T-helper 2 cell (primary cell): ENCODE measurements around the gene SELPLG.
"Not testable (repeated sequence)": the region's sequence is repeated elsewhere in the genome, so short reads cannot be mapped to it uniquely, and the experiment has no call there.

Experiments used
- DNase-seq, 5 experiments: peaks; one replicate each; pipeline versions ENCODE4 v3.0.0 to v3.0.0-alpha.2; 2012 to 2022

Gene SELPLG

GRCh38 chr12:108586306-108586705 lies 47.4 kb downstream of the SELPLG start:
- DNase-seq: no peak

- DNase-seq: no peak
Observed at GRCh38 chr12:108585864-108586263, 47.8 kb downstream of the SELPLG start.

GRCh38 chr12:108584456-108585065 lies 49.1 kb downstream of the SELPLG start:
- no peak for DNase-seq

GRCh38 chr12:108583991-108584390 lies 49.7 kb downstream of the SELPLG start:
- no peak for DNase-seq

- DNase-seq: no peak
Observed at GRCh38 chr12:108582978-108583770, 50.5 kb downstream of the SELPLG start.

- no peak for DNase-seq
Observed at GRCh38 chr12:108582509-108582908, 51.2 kb downstream of the SELPLG start.

GRCh38 chr12:108581311-108582227 lies 52.1 kb downstream of the SELPLG start:
- DNase-seq: no peak

- no peak for DNase-seq
Observed at GRCh38 chr12:108580531-108580930, 53.2 kb downstream of the SELPLG start.

- DNase-seq: peak in 2 of 5 experiments; percentile 11 to 24
Observed at GRCh38 chr12:108578813-108579212, 54.9 kb downstream of the SELPLG start.

GRCh38 chr12:108578264-108578663 lies 55.4 kb downstream of the SELPLG start:
- DNase-seq: no peak

GRCh38 chr12:108577458-108577857 lies 56.2 kb downstream of the SELPLG start:
- no peak for DNase-seq

- DNase-seq: no peak
Observed at GRCh38 chr12:108576660-108577234, 56.9 kb downstream of the SELPLG start.

- DNase-seq: no peak
Observed at GRCh38 chr12:108575199-108575912, 58.3 kb downstream of the SELPLG start.

GRCh38 chr12:108574276-108574675 lies 59.4 kb downstream of the SELPLG start:
- DNase-seq: not testable (repeated sequence)

GRCh38 chr12:108573317-108573716 lies 60.4 kb downstream of the SELPLG start:
- peak in 1 of 5 experiments; percentile 89 for DNase-seq

- peak in 1 of 5 experiments; percentile 68 for DNase-seq
Observed at GRCh38 chr12:108572166-108572790, 61.4 kb downstream of the SELPLG start.
